IMR-90 (cell line): ENCODE data around the gene CYTH2. TPM values are rescaled to one million over a fixed set of nuclear protein-coding genes. Genes with fewer than 3 reads are reported as not detected.

Experiments
- ATAC-seq: fragments of 200-7000 bp; cut with Tn5 transposase; 2 replicates; pipeline ENCODE4 v1.9.1; 2020; ENCODE audit warnings: low read depth, mild to moderate bottlenecking, moderate library complexity
- BruUV-seq: library from RNA; stranded (reverse); fragments of 400-500 nt; replicated peaks from 2 replicates; lab custom pipeline; 2021; lab: Mats Ljungman, UMichigan
- CTCF ChIA-PET: fragments of 300-600 bp; formaldehyde crosslinking; extraction: SDS; loops from one replicate; lab custom pipeline; 2021; ENCODE audit warnings: antibody characterized with exemption; lab: Yijun Ruan, JAX
- POLR2A ChIA-PET: fragments of 300-600 bp; sonication (Branson Sonifier 250); formaldehyde crosslinking; loops from one replicate; lab custom pipeline; 2022; ENCODE audit warnings: antibody characterized with exemption; ENCODE audit not compliant: unreplicated experiment; lab: Charles Lee
- DNase-seq: peaks from one replicate; pipeline ENCODE4 v3.0.0; 2013
- H2AFZ ChIP-seq: replicated peaks from 2 replicates; pipeline ENCODE3; 2013; ENCODE audit warnings: low read length, mild to moderate bottlenecking; ENCODE audit not compliant: poor library complexity
- H2AK5ac ChIP-seq: 2 replicates; pipeline ENCODE4 v1.6.1; 2013; ENCODE audit warnings: low read depth, low read length, inconsistent platforms
- H2AK9ac ChIP-seq: replicated peaks from 2 replicates; pipeline ENCODE3; 2013; ENCODE audit warnings: mild to moderate bottlenecking, low read depth, low read length, moderate library complexity; ENCODE audit not compliant: poor library complexity
- H2BK120ac ChIP-seq: 2 replicates; pipeline ENCODE4 v1.6.1; 2013; ENCODE audit warnings: low read depth, low read length, inconsistent platforms
- H2BK15ac ChIP-seq: 3 replicates; pipeline ENCODE4 v1.6.1; 2013; ENCODE audit warnings: low read depth, low read length, inconsistent platforms
- H2BK20ac ChIP-seq: 2 replicates; pipeline ENCODE4 v1.6.1; 2013; ENCODE audit warnings: low read depth, mild to moderate bottlenecking, inconsistent platforms, low read length, moderate library complexity
- H2BK5ac ChIP-seq: 2 replicates; pipeline ENCODE4 v1.6.1; 2013; ENCODE audit warnings: mild to moderate bottlenecking, low read depth, low read length, inconsistent platforms; ENCODE audit not compliant: poor library complexity, severe bottlenecking
- H3K14ac ChIP-seq: replicated peaks from 2 replicates; pipeline ENCODE4 v1.6.1; 2013; ENCODE audit warnings: low read depth, low read length, inconsistent platforms
- H3K18ac ChIP-seq: 2 replicates; pipeline ENCODE4 v1.6.1; 2013; ENCODE audit warnings: low read depth, low read length, control low read depth
- H3K23ac ChIP-seq: 2 replicates; pipeline ENCODE4 v1.6.1; 2013; ENCODE audit warnings: low read depth, low read length, inconsistent platforms
- H3K27ac ChIP-seq: 2 replicates; pipeline ENCODE4 v1.5.1; 2013; ENCODE audit warnings: mild to moderate bottlenecking, control low read depth, low read length; ENCODE audit not compliant: insufficient read depth
- H3K27me3 ChIP-seq: 2 replicates; pipeline ENCODE4 v1.6.1; 2013; ENCODE audit warnings: low read length; ENCODE audit not compliant: control insufficient read depth, insufficient read depth
- H3K36me3 ChIP-seq: 2 replicates; pipeline ENCODE4 v1.6.1; 2013; ENCODE audit warnings: low read length, mixed read lengths; ENCODE audit not compliant: control insufficient read depth, insufficient read depth
- H3K4ac ChIP-seq: 2 replicates; pipeline ENCODE4 v1.6.1; 2013; ENCODE audit warnings: low read depth, low read length, inconsistent platforms
- H3K4me1 ChIP-seq: 2 replicates; pipeline ENCODE4 v1.6.1; 2013; ENCODE audit warnings: low read length, mixed read lengths; ENCODE audit not compliant: control insufficient read depth, insufficient read depth
- H3K4me2 ChIP-seq: 2 replicates; pipeline ENCODE4 v1.6.1; 2013; ENCODE audit warnings: low read depth, mild to moderate bottlenecking, control low read depth, low read length, moderate library complexity
- H3K4me3 ChIP-seq: 2 replicates; pipeline ENCODE4 v1.5.1; 2013; ENCODE audit warnings: low read depth, mild to moderate bottlenecking, control low read depth, low read length, moderate library complexity; ENCODE audit not compliant: insufficient read depth
- H3K56ac ChIP-seq: 2 replicates; pipeline ENCODE4 v1.6.1; 2013; ENCODE audit warnings: low read length, inconsistent platforms; ENCODE audit not compliant: insufficient read depth; ENCODE audit errors: extremely low read depth
- H3K79me1 ChIP-seq, 2 experiments: 2 replicates each; pipeline ENCODE4 v1.6.1; 2013; ENCODE audit warnings: low read length in 2 of 2, inconsistent platforms in 1 of 2, low read depth in 1 of 2
- H3K9ac ChIP-seq: 2 replicates; pipeline ENCODE4 v1.6.1; 2013; ENCODE audit warnings: low read depth, low read length, control low read depth
- H3K9me1 ChIP-seq: 2 replicates; pipeline ENCODE4 v1.6.1; 2013; ENCODE audit warnings: low read length, inconsistent platforms; ENCODE audit not compliant: insufficient read depth
- H3K9me3 ChIP-seq: 2 replicates; pipeline ENCODE4 v1.6.1; 2013; ENCODE audit warnings: low read length; ENCODE audit not compliant: control insufficient read depth, insufficient read depth
- H4K20me1 ChIP-seq: 2 replicates; pipeline ENCODE4 v1.6.1; 2013; ENCODE audit warnings: low read length, inconsistent platforms; ENCODE audit not compliant: insufficient read depth
- H4K5ac ChIP-seq: 2 replicates; pipeline ENCODE4 v1.6.1; 2013; ENCODE audit warnings: mild to moderate bottlenecking, low read depth, low read length, control low read depth
- H4K8ac ChIP-seq, 2 experiments: 2 replicates each; pipeline ENCODE4 v1.6.1; 2013; ENCODE audit warnings: low read depth in 2 of 2, low read length in 2 of 2, control low read depth in 1 of 2, inconsistent platforms in 1 of 2
- H4K91ac ChIP-seq: 2 replicates; pipeline ENCODE4 v1.6.1; 2013; ENCODE audit warnings: low read depth, low read length, inconsistent platforms; ENCODE audit not compliant: insufficient read depth
- BHLHE40 ChIP-seq: fragments of 150-350 bp; IDR thresholded peaks from 2 replicates; pipeline ENCODE4 v1.6.1; 2016; ENCODE audit warnings: mild to moderate bottlenecking, low read depth, low read length
- CTCF ChIP-seq: conservative IDR thresholded peaks from 2 replicates; pipeline ENCODE4 v1.5.1; 2012; ENCODE audit warnings: mild to moderate bottlenecking, low read depth, low read length, improper control_type of control experiment
- FOS ChIP-seq: fragments of 150-350 bp; IDR thresholded peaks from 2 replicates; pipeline ENCODE4 v1.6.1; 2016; ENCODE audit warnings: low read depth, low read length
- MAFK ChIP-seq: IDR thresholded peaks from 2 replicates; pipeline ENCODE4 v1.6.1; 2012; ENCODE audit warnings: low read depth, low read length, improper control_type of control experiment
- MAZ ChIP-seq: IDR thresholded peaks from 2 replicates; pipeline ENCODE4 v1.6.1; 2012; ENCODE audit warnings: low read depth, mild to moderate bottlenecking, low read length, improper control_type of control experiment, moderate library complexity, borderline replicate concordance
- MXI1 ChIP-seq: IDR thresholded peaks from 2 replicates; pipeline ENCODE4 v1.6.1; 2012; ENCODE audit warnings: low read depth, mild to moderate bottlenecking, low read length, moderate library complexity, borderline replicate concordance
- NFE2L2 ChIP-seq: fragments of 150-350 bp; IDR thresholded peaks from 2 replicates; pipeline ENCODE4 v1.6.1; 2016; ENCODE audit warnings: low read depth, mild to moderate bottlenecking, low read length
- RAD21 ChIP-seq: IDR thresholded peaks from 2 replicates; pipeline ENCODE4 v1.6.1; 2012; ENCODE audit warnings: low read length, improper control_type of control experiment
- RCOR1 ChIP-seq: IDR thresholded peaks from 2 replicates; pipeline ENCODE4 v1.6.1; 2012; ENCODE audit warnings: mild to moderate bottlenecking, low read length, improper control_type of control experiment; ENCODE audit not compliant: insufficient replicate concordance
- SMC3 ChIP-seq: fragments of 150-350 bp; IDR thresholded peaks from 2 replicates; pipeline ENCODE4 v1.6.1; 2016; ENCODE audit warnings: low read depth, mild to moderate bottlenecking, antibody characterized with exemption, low read length, moderate library complexity
- USF2 ChIP-seq: fragments of 150-350 bp; IDR thresholded peaks from 2 replicates; pipeline ENCODE4 v1.6.1; 2017; ENCODE audit warnings: mild to moderate bottlenecking, antibody characterized with exemption, low read length, low read depth
- WGBS, 2 experiments: methylation state at CpG; one replicate each; pipeline versions ENCODE4 v1.1.5 to v1.1.7; 2013; ENCODE audit warnings: missing lambda C conversion rate in 2 of 2; ENCODE audit not compliant: insufficient read length in 1 of 2; ENCODE audit errors: extremely low coverage in 2 of 2; 5-methylcytosine and 5-hydroxymethylcytosine counted together
- dilution Hi-C: fragments of 300-500 bp; cut with HindIII; formaldehyde crosslinking; loops from one replicate; pipeline ENCODE4 v1.14.3; 2018; ENCODE audit warnings: low sequenced_read_pairs; ENCODE audit not compliant: unreplicated experiment
- in situ Hi-C: fragments of 300-500 bp; cut with MboI; formaldehyde crosslinking; loops from 3 replicates; pipeline ENCODE4 v1.14.3; 2019; ENCODE audit warnings: low sequenced_read_pairs, inconsistent platforms, mixed read lengths
- intact Hi-C: fragments of 100-400 bp; cut with micrococcal nuclease; formaldehyde crosslinking; loops from 2 replicates; pipeline ENCODE4 v1.10.0; 2022
- polyA plus RNA-seq, 3 experiments: library from polyadenylated mRNA; depleted of rRNA; stranded (reverse); fragments of >200 nt; gene quantifications; 2 replicates each; pipeline ENCODE4 v1.2.3, GENCODE V29; 2012; ENCODE audit warnings: low replicate concordance in 1 of 3
- total RNA-seq: library from RNA; depleted of rRNA; stranded (reverse); fragments of >200 nt; gene quantifications from 2 replicates; pipeline ENCODE4 v1.2.3, GENCODE V29; 2012

Gene CYTH2
- total and polyA plus RNA-seq, 2 of the 4 experiments (the other 2 are of a cell fraction) = 35.8 to 62.0 TPM

GRCh38 chr19:48471836-48472235 lies 2.7 kb downstream of the CYTH2 start:
- Histone ChIP-seq H3K36me3 (peaks cover 63% of the 10 kb centered on the region), H2AFZ (no peak overlapping the region), H4K5ac (no peak overlapping the region), H3K9me1 (peaks cover 11% of the 10 kb centered on the region; the same call in 1 of the 2 replicates), H4K8ac (no peak overlapping the region), H4K91ac (no peak overlapping the region), H2BK15ac (no peak overlapping the region), H2BK5ac (no peak overlapping the region), H2BK20ac (no peak overlapping the region), H3K9ac (no peak overlapping the region), H2AK9ac (no peak overlapping the region), H3K18ac (no peak overlapping the region), H3K27me3 (no peaks in the 10 kb centered on the region), H3K4me2 (no peak overlapping the region), H3K9me3 (no peaks in the 10 kb centered on the region), H3K27ac (no peak overlapping the region), H4K20me1 (peaks cover 50% of the 10 kb centered on the region), H2BK120ac (no peak overlapping the region), H3K56ac (no peak overlapping the region), H3K4me3 (no peak overlapping the region), H3K4me1 (no peaks in the 10 kb centered on the region; the same call in 1 of the 2 replicates), H3K23ac (no peak overlapping the region), H3K14ac (no peak overlapping the region), H2AK5ac (no peak overlapping the region), H3K79me1 (peaks cover 27 to 65% of the 10 kb centered on the region in 2 experiments), H3K4ac (no peak overlapping the region)
- no peak for DNase-seq
- no TSS peak for BruUV-seq
- dilution Hi-C loops (no loop called here), intact Hi-C loops (no loop called here), in situ Hi-C loops (no loop called here)
- no peak for ATAC-seq
- 100% methylated on average over 4 of the region's 4 CpGs; no CpG with 5 or more reads in 1 of the 2 experiments for WGBS, 2 experiments
- no peak for TF ChIP-seq MXI1
- no peak for TF ChIP-seq RCOR1
- TF ChIP-seq BHLHE40 = no peak
- no peak for TF ChIP-seq SMC3
- TF ChIP-seq FOS = no peak
- no peak for TF ChIP-seq RAD21
- no peak for TF ChIP-seq USF2
- no peak for TF ChIP-seq NFE2L2
- TF ChIP-seq MAZ = no peak
- no peak for TF ChIP-seq MAFK
- no peak for TF ChIP-seq CTCF
- POLR2A ChIA-PET = no interaction called here
- CTCF ChIA-PET = no interaction called here
